Loucy (cell line): ENCODE results near the gene LBHD2.

Experiments used
- EZH2phosphoT487 ChIP-seq: fragments of 200-600 bp; IDR thresholded peaks from 2 replicates; pipeline ENCODE4 v1.6.1; 2018; ENCODE audit warnings: antibody characterized with exemption, mild to moderate bottlenecking, moderate library complexity, borderline replicate concordance
- TF ChIP-seq, protein P1 (sequence below): fragments of 200-600 bp; sonication (generic); conservative IDR thresholded peaks from 2 replicates; pipeline ENCODE4 v1.5.1; 2014; ENCODE audit warnings: mild to moderate bottlenecking, antibody characterized with exemption, low read length

DNA sequence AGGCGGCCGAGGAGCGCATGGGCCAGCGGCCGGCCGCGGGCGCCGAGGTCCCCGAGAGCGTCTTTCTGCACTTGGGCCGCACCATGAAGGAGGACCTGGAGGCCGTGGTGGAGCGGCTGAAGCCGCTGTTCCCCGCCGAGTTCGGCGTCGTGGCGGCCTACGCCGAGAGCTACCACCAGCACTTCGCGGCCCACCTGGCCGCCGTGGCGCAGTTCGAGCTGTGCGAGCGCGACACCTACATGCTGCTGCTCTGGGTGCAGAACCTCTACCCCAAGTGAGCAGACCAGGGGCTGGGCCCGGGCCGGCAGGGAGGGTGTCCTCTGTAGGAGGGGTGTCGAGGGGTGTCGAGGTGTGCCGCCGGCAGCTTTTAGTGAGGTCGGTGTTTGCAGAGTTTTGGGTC is 43.3 kb downstream of the LBHD2 start:
- TF ChIP-seq, protein P1, sequence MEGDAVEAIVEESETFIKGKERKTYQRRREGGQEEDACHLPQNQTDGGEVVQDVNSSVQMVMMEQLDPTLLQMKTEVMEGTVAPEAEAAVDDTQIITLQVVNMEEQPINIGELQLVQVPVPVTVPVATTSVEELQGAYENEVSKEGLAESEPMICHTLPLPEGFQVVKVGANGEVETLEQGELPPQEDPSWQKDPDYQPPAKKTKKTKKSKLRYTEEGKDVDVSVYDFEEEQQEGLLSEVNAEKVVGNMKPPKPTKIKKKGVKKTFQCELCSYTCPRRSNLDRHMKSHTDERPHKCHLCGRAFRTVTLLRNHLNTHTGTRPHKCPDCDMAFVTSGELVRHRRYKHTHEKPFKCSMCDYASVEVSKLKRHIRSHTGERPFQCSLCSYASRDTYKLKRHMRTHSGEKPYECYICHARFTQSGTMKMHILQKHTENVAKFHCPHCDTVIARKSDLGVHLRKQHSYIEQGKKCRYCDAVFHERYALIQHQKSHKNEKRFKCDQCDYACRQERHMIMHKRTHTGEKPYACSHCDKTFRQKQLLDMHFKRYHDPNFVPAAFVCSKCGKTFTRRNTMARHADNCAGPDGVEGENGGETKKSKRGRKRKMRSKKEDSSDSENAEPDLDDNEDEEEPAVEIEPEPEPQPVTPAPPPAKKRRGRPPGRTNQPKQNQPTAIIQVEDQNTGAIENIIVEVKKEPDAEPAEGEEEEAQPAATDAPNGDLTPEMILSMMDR: no peak
- no peak for TF ChIP-seq EZH2phosphoT487
